ENCODE data around the gene FAM120AOS.

Gene FAM120AOS

GRCh38 chr9:93436655-93437407 is 16.6 kb downstream of the FAM120AOS start:
- no peak for DNase-seq

DNA sequence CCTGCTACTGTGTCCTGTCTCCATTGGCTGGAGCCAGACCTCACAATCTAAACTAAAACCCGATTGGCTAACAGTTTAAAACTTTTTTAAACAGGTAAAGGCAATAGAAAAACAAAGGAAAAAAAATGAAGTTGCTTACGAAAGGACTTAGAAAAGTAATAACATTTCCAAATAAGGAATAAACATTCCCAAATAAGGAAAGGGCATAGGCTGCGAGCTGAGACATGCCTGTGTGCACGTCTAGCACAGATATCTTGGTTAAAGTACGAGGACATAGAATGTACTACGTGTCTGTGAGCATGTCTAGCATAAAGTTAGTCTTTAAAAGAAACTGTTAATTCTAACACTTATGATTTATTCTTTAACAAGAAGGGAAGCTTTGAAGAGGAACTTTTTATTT is 17.2 kb downstream of the FAM120AOS start:
- no peak for DNase-seq

DNA sequence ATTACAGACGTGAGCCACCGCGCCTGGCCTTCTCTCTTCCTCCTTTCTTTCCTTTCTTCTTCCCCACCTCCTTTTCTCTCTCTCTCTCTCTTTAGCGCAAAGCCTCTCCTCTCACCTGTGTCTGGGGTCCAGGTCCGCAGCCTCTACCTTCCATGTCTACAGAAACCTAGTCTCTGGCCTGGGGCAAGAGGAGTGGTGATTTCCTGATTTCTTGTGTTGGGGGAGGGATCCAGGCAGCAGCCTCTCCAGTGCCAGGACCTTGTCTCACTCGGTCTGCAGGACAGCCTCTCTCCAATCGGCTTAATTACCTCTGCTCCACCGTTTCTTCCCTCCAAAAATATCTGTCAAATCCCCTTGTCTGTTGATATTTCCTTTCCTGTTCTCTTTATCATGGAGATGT is 18.0 kb downstream of the FAM120AOS start:
- no peak for DNase-seq

GRCh38 chr9:93434056-93434455 is 19.3 kb downstream of the FAM120AOS start:
- DNase-seq = no peak

GRCh38 chr9:93432964-93433363 is 20.4 kb downstream of the FAM120AOS start:
- no peak for DNase-seq

DNA sequence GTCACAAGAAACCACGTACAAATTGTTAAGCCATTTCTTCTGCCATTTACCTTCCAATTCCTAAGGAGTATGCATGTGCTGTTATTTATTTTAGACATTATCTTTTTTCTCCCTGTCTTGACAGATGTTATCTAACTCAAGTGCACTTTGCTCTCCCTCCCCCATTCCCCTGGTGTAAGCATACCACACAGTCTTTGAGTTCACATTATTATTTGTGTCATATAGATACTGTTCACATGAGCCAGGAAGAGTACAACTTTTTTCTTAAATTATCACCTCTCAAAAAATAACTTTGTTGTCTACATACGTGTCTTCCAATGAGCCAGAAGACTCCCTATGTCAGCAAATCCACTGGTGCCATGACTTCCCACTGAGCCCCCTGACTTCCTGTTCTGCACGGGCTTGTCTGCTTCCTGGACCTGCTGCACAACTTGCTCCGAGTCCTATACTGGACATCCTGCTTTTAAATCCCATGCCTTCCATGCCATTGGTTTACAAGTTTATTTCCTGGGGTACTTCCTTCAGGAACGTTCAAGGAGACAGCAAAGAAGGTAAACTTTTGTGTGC is 21.8 kb downstream of the FAM120AOS start:
- no peak for DNase-seq

GRCh38 chr9:93427655-93428379 is 25.6 kb downstream of the FAM120AOS start:
- no peak for DNase-seq

DNA sequence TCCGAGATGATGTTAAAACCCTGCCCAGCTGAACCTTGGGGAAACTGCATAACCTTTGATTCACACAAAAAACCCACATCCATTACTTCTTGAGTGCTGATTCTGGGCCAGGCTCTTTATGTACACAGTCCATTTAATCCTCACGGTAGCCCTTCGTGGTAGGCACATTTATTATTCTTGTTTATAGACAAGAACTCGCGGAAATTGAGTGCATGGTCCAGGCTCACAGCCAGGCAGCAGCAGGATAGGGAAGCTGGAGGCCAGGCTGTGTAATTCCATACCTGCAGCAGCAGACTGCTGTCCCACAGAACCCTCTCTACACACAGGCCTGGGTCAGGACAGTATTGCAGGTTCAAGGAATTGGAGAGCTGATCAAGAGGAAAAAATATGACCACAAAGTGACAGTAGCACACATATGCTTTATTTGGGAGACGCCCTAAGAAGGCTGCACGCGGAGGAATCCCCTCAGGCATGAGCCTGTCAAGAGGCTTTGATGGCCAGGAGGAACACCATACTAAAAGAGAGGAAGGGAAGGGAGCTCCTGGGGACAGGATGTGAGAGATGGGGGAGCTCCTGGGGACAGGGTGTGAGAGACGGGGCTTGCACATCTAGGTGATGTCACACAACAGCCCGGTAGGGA is 30.3 kb downstream of the FAM120AOS start:
- no peak for DNase-seq

DNA sequence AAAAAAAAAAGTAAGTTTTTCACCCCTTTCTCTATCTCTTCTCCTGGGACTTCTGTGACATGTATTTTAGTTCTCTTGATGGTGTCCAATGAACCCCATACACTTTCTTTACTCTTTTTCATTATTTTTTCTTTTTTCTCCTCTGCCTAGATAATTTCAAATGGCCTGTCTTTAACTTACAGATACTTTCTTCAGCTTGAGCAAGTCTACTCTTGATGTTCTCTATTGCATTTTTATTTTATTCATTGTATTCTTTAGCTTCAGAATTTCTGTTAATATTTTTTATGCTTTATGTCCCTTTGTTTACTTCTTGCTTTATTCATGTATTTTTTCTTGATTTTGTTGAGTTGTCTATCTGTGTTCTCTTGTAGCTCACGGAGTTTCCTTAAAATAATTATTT is 34.4 kb downstream of the FAM120AOS start:
- no peak for DNase-seq

DNA sequence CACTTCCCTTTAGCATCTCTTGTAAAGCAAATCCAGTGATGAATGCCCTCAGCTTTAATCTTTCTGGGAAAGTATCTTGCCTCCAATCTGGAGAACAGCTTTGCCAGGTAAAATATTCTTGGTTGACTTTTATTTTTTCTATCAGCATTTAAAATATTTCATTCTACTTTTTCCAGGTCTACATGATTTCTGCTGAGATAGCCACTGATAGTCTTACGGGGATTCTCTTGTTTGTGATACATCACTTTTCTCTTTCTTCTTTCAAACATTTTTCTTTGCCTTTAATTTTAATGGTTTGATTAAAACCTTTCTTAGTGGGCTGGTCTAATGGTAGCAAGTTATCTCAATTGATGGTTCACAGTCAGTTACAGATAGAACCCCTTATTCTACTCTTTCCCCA is 35.8 kb downstream of the FAM120AOS start:
- DNase-seq = no peak

- no peak for DNase-seq
These were observed 36.7 kb downstream of the FAM120AOS start for GRCh38 chr9:93416530-93417235.

GRCh38 chr9:93415176-93415690 is 38.1 kb downstream of the FAM120AOS start:
- DNase-seq = no peak

- no peak for DNase-seq
These were observed 39.9 kb downstream of the FAM120AOS start for GRCh38 chr9:93413530-93413929.

- DNase-seq = no peak
These were observed 47.0 kb downstream of the FAM120AOS start for GRCh38 chr9:93406371-93406770.

- DNase-seq = no peak
These were observed 54.9 kb downstream of the FAM120AOS start for GRCh38 chr9:93398471-93398870.

DNA sequence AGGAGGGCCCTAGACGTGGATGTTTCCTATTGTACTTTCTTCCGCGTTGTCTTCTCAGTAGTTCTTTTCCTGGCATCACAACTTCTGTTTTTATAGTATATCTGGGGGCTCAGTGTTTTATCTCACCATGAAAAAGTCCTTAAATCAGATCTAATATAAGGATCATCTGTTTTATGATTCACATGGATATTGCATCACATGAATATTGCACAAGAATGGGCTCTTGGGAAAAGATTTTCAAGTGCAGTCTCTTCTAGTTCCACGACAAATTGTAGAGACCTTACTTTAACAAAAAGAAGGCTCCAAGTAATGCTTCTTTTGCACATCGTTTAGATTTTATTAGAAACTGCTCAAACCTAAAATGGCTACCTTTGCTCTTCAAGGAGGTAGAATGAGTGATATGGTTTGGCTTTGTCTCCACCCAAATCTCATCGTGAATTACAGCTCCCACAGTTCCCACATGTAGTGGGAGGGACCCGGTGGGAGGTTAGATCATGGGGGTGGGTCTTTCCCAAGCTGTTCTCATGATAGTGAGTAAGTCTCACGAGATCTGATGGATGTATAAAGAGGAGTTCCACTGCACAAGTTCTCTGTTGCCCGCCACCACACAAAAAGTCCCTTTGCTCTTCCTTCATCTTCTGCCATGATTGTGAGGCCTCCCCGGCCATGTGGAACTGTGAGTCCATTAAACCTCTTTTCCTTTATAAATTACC is 55.6 kb downstream of the FAM120AOS start:
- no peak for DNase-seq
